ENCODE data around the gene SLC9A8. TPM values are rescaled to one million over a fixed set of nuclear protein-coding genes. Genes with fewer than 3 reads are reported as not detected.

Gene SLC9A8
- polyA plus RNA-seq, 2 of the 4 experiments (the other 2 are of a cell fraction): 5.0 to 7.9 TPM

GRCh38 chr20:49850463-49851230 lies 38.0 kb downstream of the SLC9A8 start (continued):
- TF ChIP-seq REST (IDR thresholded peaks at IDR 0.05) (no peak), EHMT2 (IDR thresholded peaks at IDR 0.05; ENCODE audit: low read depth) (no peak), FOSL2 (IDR thresholded peaks at IDR 0.05) (no peak), FOSL2 (CRISPR knock-in tag; IDR thresholded peaks at IDR 0.05) (no peak)

DNA sequence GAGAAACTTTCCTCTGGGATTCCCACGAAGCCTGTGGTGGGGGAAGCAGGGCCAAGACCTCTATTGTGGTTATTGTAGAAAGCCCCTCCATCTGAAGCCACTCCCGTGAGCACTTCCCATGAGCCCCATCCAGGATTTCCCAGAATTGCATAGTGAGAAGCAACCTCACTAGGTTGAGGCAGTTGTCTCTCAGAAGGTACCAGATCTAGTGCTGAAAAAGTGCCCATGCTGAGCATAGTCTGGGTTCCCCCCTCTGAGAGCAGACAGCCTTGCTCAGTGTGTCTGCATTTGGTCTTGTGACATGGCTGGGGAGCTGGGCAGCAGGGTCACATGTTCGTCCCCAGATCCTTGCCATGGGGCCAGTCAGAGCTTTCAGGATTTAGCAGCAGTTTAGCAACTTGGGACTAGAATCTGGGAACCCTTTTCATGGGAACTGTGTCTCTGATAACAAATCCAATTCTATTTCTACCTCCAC lies 38.6 kb downstream of the SLC9A8 start:
- FAIRE-seq: no peak
- no peak overlapping the region for H3K4me2 ChIP-seq
- CTCF ChIA-PET: interaction anchor here (1.2 to 19.7 kb wide), 5 partner anchors 38 to 309 kb away, joined by 3 to 319 read pairs (median 7); no protein-coding TSS in a partner anchor

DNA sequence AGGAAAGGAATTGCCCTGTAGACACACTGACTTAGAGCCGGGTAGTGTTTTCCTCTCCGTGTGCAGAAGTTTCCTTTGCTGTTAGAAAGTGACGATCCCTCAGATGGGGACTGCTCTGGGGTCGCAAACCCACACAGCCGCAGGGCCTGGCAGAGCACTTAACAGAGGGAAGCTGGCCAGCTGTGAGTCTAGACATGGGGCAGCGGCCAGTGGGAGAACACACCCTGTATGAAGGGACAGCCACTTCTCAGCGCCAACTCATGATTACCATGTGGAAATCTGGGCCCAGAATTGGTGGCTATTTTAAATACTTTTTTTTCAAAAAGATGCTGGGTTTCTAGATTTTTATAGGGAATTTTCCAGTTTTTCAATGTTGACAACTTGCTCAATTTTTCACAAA lies 39.4 kb downstream of the SLC9A8 start:
- no peak overlapping the region for H3K4me3 ChIP-seq
- ChIA-PET CTCF (interaction anchor here (1.2 to 19.7 kb wide), 4 partner anchors 37 to 310 kb away, joined by 4 to 319 read pairs (median 8); no protein-coding TSS in a partner anchor), POLR2A (no interaction called here)
- peak overlapping the region in 1 of 2 experiments; percentile 65; a peak in 3 of 6 replicates for H3K27ac ChIP-seq
- no peak overlapping the region for H3K4me2 ChIP-seq
- FAIRE-seq (no peak), ATAC-seq (no peak), DNase-seq (ENCODE audit: low read depth in 1 of 2, low spot score in 1 of 2) (no peak)
- H3K9me3 ChIP-seq: no peaks in the 10 kb centered on the region
- H3K4me1 ChIP-seq: peaks cover 28% of the 10 kb centered on the region
- WGBS (ENCODE audit: missing lambda C conversion rate): 91% methylated on average over 7 of the region's 7 CpGs
- no peak for TF ChIP-seq BCL3 (IDR thresholded peaks at IDR 0.05)
- no peak for TF ChIP-seq JUN (IDR thresholded peaks at IDR 0.05)
- TF ChIP-seq, protein P1, sequence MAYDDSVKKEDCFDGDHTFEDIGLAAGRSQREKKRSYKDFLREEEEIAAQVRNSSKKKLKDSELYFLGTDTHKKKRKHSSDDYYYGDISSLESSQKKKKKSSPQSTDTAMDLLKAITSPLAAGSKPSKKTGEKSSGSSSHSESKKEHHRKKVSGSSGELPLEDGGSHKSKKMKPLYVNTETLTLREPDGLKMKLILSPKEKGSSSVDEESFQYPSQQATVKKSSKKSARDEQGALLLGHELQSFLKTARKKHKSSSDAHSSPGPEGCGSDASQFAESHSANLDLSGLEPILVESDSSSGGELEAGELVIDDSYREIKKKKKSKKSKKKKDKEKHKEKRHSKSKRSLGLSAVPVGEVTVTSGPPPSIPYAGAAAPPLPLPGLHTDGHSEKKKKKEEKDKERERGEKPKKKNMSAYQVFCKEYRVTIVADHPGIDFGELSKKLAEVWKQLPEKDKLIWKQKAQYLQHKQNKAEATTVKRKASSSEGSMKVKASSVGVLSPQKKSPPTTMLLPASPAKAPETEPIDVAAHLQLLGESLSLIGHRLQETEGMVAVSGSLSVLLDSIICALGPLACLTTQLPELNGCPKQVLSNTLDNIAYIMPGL (CRISPR knock-in tag; IDR thresholded peaks at IDR 0.05; ENCODE audit: borderline replicate concordance): no peak
- TF ChIP-seq, protein P2, sequence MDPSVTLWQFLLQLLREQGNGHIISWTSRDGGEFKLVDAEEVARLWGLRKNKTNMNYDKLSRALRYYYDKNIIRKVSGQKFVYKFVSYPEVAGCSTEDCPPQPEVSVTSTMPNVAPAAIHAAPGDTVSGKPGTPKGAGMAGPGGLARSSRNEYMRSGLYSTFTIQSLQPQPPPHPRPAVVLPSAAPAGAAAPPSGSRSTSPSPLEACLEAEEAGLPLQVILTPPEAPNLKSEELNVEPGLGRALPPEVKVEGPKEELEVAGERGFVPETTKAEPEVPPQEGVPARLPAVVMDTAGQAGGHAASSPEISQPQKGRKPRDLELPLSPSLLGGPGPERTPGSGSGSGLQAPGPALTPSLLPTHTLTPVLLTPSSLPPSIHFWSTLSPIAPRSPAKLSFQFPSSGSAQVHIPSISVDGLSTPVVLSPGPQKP (IDR thresholded peaks at IDR 0.05; ENCODE audit: low read depth, low read length): no peak
- no peak for TF ChIP-seq BHLHE40 (IDR thresholded peaks at IDR 0.05; ENCODE audit: low read depth, low read length)
- TF ChIP-seq ZFP36 (IDR thresholded peaks at IDR 0.05; ENCODE audit: borderline replicate concordance, partially characterized antibody): no peak
- TF ChIP-seq MAZ (IDR thresholded peaks at IDR 0.05; ENCODE audit: borderline replicate concordance, low read depth, low read length): no peak
- TF ChIP-seq KDM1A (IDR thresholded peaks at IDR 0.05; ENCODE audit: low read depth): no peak
- TF ChIP-seq EHMT2 (IDR thresholded peaks at IDR 0.05; ENCODE audit: low read depth): no peak
- no peak for TF ChIP-seq EP300 (IDR thresholded peaks at IDR 0.05)
- no peak for TF ChIP-seq FOSL2 (IDR thresholded peaks at IDR 0.05)
- no peak for TF ChIP-seq FOSL2 (CRISPR knock-in tag; IDR thresholded peaks at IDR 0.05)

More for the DNA sequence above, 38.6 kb downstream of the SLC9A8 start:
- no peaks in the 10 kb centered on the region for H3K9me3 ChIP-seq
- H3K27ac ChIP-seq: peak overlapping the region in 1 of 2 experiments; percentile 40; a peak in 2 of 6 replicates
- TF ChIP-seq EP300 (IDR thresholded peaks at IDR 0.05): no peak
- no peak for TF ChIP-seq NPAS2 (CRISPR knock-in tag; IDR thresholded peaks at IDR 0.05; ENCODE audit: borderline replicate concordance)
- TF ChIP-seq HOXA7 (CRISPR knock-in tag; IDR thresholded peaks at IDR 0.05): no peak
- no peak for TF ChIP-seq MYC (IDR thresholded peaks at IDR 0.05; ENCODE audit: borderline replicate concordance, low read length)
- TF ChIP-seq REST (IDR thresholded peaks at IDR 0.05): no peak
- TF ChIP-seq BHLHE40 (IDR thresholded peaks at IDR 0.05; ENCODE audit: low read depth, low read length): no peak
- no peak for ATAC-seq
- 75% methylated on average over 3 of the region's 3 CpGs for WGBS (ENCODE audit: missing lambda C conversion rate)
- no peak for DNase-seq (ENCODE audit: low read depth in 1 of 2, low spot score in 1 of 2)
- peaks cover 30% of the 10 kb centered on the region for H3K4me1 ChIP-seq
- H3K4me3 ChIP-seq: no peak overlapping the region
- POLR2A ChIA-PET: no interaction called here
